Endodermal cell (in vitro differentiated cells): Measurements from ENCODE around the gene FLT3. TPM values are rescaled to one million over a fixed set of nuclear protein-coding genes. Genes with fewer than 3 reads are reported as not detected.
A peak's percentile ranks its signal among the peaks of the same experiment; 100 is the strongest.

ENCODE experiments used
- DNase-seq: peaks from one replicate; pipeline ENCODE4 v3.0.0-alpha.2; 2017
- H3K27ac ChIP-seq: 2 replicates; pipeline ENCODE4 v1.5.1; 2013; ENCODE audit warnings: mild to moderate bottlenecking, low read depth, low read length, moderate library complexity
- H3K27me3 ChIP-seq: 2 replicates; pipeline ENCODE4 v1.6.1; 2013; ENCODE audit warnings: mild to moderate bottlenecking, low read length, moderate library complexity; ENCODE audit not compliant: insufficient read depth, control insufficient read depth, poor library complexity, severe bottlenecking
- H3K36me3 ChIP-seq: 2 replicates; pipeline ENCODE4 v1.7.0; 2013; ENCODE audit warnings: mild to moderate bottlenecking, low read length, moderate library complexity; ENCODE audit not compliant: control insufficient read depth, insufficient read depth
- H3K4me1 ChIP-seq: one replicate; pipeline ENCODE4 v1.7.0; 2013; ENCODE audit warnings: low read length; ENCODE audit not compliant: control insufficient read depth, insufficient read depth
- H3K4me3 ChIP-seq: 2 replicates; pipeline ENCODE4 v1.5.1; 2013; ENCODE audit warnings: mild to moderate bottlenecking, low read length, moderate library complexity
- H3K9ac ChIP-seq: 2 replicates; pipeline ENCODE4 v1.6.1; 2013; ENCODE audit warnings: mild to moderate bottlenecking, low read length, moderate library complexity; ENCODE audit not compliant: poor library complexity, severe bottlenecking; ENCODE audit errors: extremely low read depth
- H3K9me3 ChIP-seq: 2 replicates; pipeline ENCODE4 v1.6.1; 2013; ENCODE audit warnings: mild to moderate bottlenecking, low read length, moderate library complexity; ENCODE audit not compliant: control insufficient read depth
- H3K27ac Mint-ChIP-seq: 2 replicates; pipeline ENCODE4 v1.8.0; 2020; ENCODE audit warnings: mixed read lengths
- H3K27me3 Mint-ChIP-seq: 2 replicates; pipeline ENCODE4 v1.8.0; 2021; ENCODE audit warnings: mild to moderate bottlenecking, mixed read lengths; ENCODE audit not compliant: insufficient read depth
- H3K36me3 Mint-ChIP-seq: 2 replicates; pipeline ENCODE4 v1.8.0; 2020; ENCODE audit warnings: low read depth, mixed read lengths
- H3K4me1 Mint-ChIP-seq: 2 replicates; pipeline ENCODE4 v1.8.0; 2020; ENCODE audit warnings: mixed read lengths
- H3K4me3 Mint-ChIP-seq: 2 replicates; pipeline ENCODE4 v1.8.0; 2020; ENCODE audit warnings: mild to moderate bottlenecking, moderate library complexity, mixed read lengths
- H3K9me3 Mint-ChIP-seq: 2 replicates; pipeline ENCODE4 v1.8.0; 2020; ENCODE audit warnings: mild to moderate bottlenecking, mixed read lengths
- WGBS, 2 experiments: methylation state at CpG; one replicate each; pipeline versions ENCODE4 v1.1.5 to v1.1.7; 2013; ENCODE audit warnings: missing lambda C conversion rate in 2 of 2, mixed read lengths in 1 of 2; ENCODE audit not compliant: insufficient coverage in 1 of 2, insufficient read length in 1 of 2; 5-methylcytosine and 5-hydroxymethylcytosine counted together
- total RNA-seq, 2 donors: library from RNA; stranded (reverse); fragmentation: NEBNext Ultra II Directional in 1 of 2; extraction: Animal tissue kit (Norgen Biotek cat#: 25700) in 1 of 2; gene quantifications; 2 replicates in 1 of 2; 3 replicates in 1 of 2; pipeline ENCODE4 v1.2.1, GENCODE V29; 2021
- TF ChIP-seq, protein P1 (sequence below): fragments of 200-600 bp; sonication (generic); conservative IDR thresholded peaks from 2 replicates; pipeline ENCODE4 v1.5.0; 2021; ENCODE audit warnings: antibody characterized with exemption, mild to moderate bottlenecking

The FLT3 gene
- total RNA-seq, 2 donors from 2014 or later: 0.09 to 0.13 TPM

DNA sequence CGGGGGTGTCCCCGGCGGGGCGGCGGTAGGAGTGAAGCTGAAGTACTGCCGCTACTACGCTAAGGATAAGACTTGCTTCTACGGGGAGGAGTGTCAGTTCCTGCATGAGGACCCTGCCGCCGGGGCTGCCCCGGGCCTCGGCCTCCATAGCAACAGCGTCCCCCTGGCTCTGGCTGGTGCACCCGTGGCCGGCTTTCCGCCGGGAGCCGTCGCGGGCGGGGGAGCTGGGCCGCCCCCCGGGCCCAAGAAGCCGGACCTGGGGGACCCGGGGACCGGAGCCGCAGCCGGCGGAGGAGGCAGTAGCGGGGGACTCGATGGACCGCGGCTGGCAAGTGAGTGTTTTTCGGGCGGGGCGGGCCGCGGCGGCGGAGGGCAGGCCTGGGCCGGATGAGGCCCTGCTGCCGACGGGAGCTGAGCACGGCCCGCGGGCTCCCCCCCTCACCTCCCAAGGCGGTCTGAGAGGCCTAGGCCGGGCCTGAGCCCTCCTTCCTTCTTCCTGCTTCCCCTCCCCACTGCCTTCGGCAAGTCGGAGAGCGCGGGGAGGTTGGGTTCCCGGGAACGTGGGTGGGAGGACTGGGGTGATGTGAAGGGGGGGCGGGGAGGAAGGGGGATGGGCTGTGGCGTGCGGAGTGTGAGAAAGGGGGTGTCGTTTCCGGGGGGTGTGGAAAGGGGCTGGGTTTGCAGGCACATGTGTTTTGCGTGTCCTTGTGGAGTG is 38.5 kb upstream of the FLT3 start:
- Histone ChIP-seq H3K9ac (peak overlapping the region; percentile 89), H3K4me3 (peak overlapping the region; percentile 97), H3K36me3 (no peaks in the 10 kb centered on the region), H3K27ac (peak overlapping the region; percentile 93), H3K27me3 (no peaks in the 10 kb centered on the region), H3K4me1 (peaks cover 3% of the 10 kb centered on the region), H3K9me3 (no peaks in the 10 kb centered on the region)
- Mint-ChIP-seq H3K4me3 (peak overlapping the region; percentile 90), H3K27me3 (no peaks in the 10 kb centered on the region), H3K27ac (peak overlapping the region; percentile 95), H3K9me3 (no peaks in the 10 kb centered on the region), H3K4me1 (peaks cover 28% of the 10 kb centered on the region), H3K36me3 (peaks cover 7% of the 10 kb centered on the region)
- 0% methylated on average over 1 to 51 of the region's 60 CpGs for WGBS, 2 experiments
- TF ChIP-seq, protein P1, sequence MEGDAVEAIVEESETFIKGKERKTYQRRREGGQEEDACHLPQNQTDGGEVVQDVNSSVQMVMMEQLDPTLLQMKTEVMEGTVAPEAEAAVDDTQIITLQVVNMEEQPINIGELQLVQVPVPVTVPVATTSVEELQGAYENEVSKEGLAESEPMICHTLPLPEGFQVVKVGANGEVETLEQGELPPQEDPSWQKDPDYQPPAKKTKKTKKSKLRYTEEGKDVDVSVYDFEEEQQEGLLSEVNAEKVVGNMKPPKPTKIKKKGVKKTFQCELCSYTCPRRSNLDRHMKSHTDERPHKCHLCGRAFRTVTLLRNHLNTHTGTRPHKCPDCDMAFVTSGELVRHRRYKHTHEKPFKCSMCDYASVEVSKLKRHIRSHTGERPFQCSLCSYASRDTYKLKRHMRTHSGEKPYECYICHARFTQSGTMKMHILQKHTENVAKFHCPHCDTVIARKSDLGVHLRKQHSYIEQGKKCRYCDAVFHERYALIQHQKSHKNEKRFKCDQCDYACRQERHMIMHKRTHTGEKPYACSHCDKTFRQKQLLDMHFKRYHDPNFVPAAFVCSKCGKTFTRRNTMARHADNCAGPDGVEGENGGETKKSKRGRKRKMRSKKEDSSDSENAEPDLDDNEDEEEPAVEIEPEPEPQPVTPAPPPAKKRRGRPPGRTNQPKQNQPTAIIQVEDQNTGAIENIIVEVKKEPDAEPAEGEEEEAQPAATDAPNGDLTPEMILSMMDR: no peak
- peak; percentile 90 for DNase-seq

DNA sequence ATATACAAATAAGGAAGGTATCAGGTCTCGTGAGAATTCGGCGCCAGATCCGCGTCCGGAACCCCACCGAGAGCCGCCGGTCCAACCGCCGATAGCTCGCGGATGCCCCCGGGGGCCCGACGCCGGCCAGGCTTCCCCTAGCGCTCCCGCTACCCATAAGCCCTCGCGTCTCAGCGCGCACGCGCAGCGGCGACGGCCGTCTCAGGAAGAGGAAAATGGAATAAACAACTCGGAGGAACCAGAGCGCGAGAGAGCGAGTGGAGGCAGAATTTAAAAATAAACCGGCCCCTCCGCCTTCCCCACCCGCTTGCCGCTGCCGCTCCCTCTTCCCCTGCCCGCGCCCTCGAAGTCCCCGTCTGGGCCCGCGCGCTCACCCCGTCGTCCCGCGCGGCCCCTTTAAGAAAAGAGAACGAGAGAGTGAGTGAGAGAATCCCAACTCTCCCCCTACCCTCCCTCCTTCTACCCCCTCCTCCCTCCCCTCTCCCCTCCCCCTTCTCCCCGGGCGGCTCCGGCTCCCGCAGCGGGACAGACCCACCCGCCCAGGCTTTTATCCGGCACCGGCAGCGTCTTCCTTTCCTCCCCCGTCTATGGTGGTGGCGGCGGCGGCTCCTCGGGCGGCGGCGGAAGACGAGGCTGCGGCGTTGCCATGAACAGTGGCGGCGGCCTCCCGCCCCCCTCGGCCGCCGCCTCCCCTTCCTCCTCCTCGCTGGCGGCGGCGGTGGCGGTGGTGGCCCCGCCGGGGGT is 37.8 kb upstream of the FLT3 start, which contains the start of gene PAN3:
PAN3 (plus strand) TSS at position 534 of the 744 bp plus-strand sequence; CDS start at position 647, 113 bp downstream.
- Histone ChIP-seq H3K9me3 (no peaks in the 10 kb centered on the region), H3K9ac (peak within 1 kb of the TSS; percentile 89), H3K27me3 (no peaks in the 10 kb centered on the region), H3K4me1 (no peaks in the 10 kb centered on the region), H3K4me3 (peak within 1 kb of the TSS; percentile 97), H3K36me3 (no peaks in the 10 kb centered on the region), H3K27ac (peak within 1 kb of the TSS; percentile 93)
- Mint-ChIP-seq H3K4me3 (peak within 1 kb of the TSS; percentile 90), H3K27me3 (no peaks in the 10 kb centered on the region), H3K4me1 (peaks cover 25% of the 10 kb centered on the region), H3K36me3 (peaks cover 5% of the 10 kb centered on the region), H3K27ac (peak within 1 kb of the TSS; percentile 98), H3K9me3 (no peaks in the 10 kb centered on the region)
- WGBS, 2 experiments: 0% methylated on average over 4 to 71 of the region's 84 CpGs
- DNase-seq: peak; percentile 96
- TF ChIP-seq, protein P1: peak; percentile 39

DNA sequence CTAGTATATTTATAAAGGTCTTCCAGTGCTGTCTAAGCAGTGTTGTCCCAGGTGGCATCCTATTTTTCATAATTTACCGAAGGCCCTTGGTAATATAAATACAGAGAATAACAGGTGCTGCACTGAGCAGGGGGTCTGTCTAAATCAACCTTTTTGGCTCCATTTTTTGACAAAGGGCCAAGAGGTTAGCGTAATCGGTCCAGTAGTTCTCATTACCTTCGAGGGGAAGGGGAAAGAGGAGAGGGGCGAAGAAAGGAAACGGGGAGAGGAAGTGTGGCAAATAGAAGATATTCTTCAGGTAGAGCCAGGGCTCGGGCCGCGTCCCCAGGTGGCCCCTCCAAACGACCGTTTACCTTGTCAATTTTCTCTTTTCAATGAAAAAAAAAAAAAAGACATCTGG is 37.2 kb upstream of the FLT3 start:
- Histone ChIP-seq H3K36me3 (no peaks in the 10 kb centered on the region), H3K4me3 (peak overlapping the region; percentile 97), H3K9me3 (no peaks in the 10 kb centered on the region), H3K4me1 (no peaks in the 10 kb centered on the region), H3K27ac (peak overlapping the region; percentile 93), H3K9ac (peak overlapping the region; percentile 89), H3K27me3 (no peaks in the 10 kb centered on the region)
- Mint-ChIP-seq H3K27me3 (no peaks in the 10 kb centered on the region), H3K4me1 (peaks cover 19% of the 10 kb centered on the region), H3K36me3 (peaks cover 4% of the 10 kb centered on the region), H3K27ac (peak overlapping the region; percentile 98), H3K4me3 (peak overlapping the region; percentile 90), H3K9me3 (no peaks in the 10 kb centered on the region)
- 0% methylated on average over 5 to 6 of the region's 11 CpGs for WGBS, 2 experiments
- no peak for DNase-seq
- TF ChIP-seq, protein P1: no peak
